ENCODE results near the gene GRIN3B.

Gene GRIN3B

GRCh38 chr19:988510-988909, 11.7 kb upstream of the GRIN3B start:
- DNase-seq (ENCODE audit: low spot score in 2 of 2): no peak
- H3K9me3 Mint-ChIP-seq: no peaks in the 10 kb centered on the region
- peaks cover 20% of the 10 kb centered on the region for H3K36me3 Mint-ChIP-seq (ENCODE audit: insufficient read depth)
- H3K4me1 Mint-ChIP-seq: peaks cover 19% of the 10 kb centered on the region
- no peak for ATAC-seq (replicated peaks; ENCODE audit: extremely low read depth, poor library complexity, severe bottlenecking)
- no peak overlapping the region for H3K27ac Mint-ChIP-seq (ENCODE audit: low read depth)
- H3K27me3 Mint-ChIP-seq: no peaks in the 10 kb centered on the region
- H3K4me3 Mint-ChIP-seq: no peak overlapping the region

- DNase-seq (ENCODE audit: low spot score in 2 of 2) (no peak), ATAC-seq (replicated peaks; ENCODE audit: extremely low read depth, poor library complexity, severe bottlenecking) (no peak)
- Mint-ChIP-seq H3K36me3 (ENCODE audit: insufficient read depth) (peaks cover 16% of the 10 kb centered on the region), H3K9me3 (no peaks in the 10 kb centered on the region), H3K4me1 (peaks cover 13% of the 10 kb centered on the region), H3K27me3 (no peaks in the 10 kb centered on the region), H3K4me3 (no peak overlapping the region), H3K27ac (ENCODE audit: low read depth) (no peak overlapping the region)
Measured at GRCh38 chr19:989381-990081, 10.7 kb upstream of the GRIN3B start.

- peaks cover 11% of the 10 kb centered on the region for H3K36me3 Mint-ChIP-seq (ENCODE audit: insufficient read depth)
- H3K9me3 Mint-ChIP-seq: no peaks in the 10 kb centered on the region
- no peak for ATAC-seq (replicated peaks; ENCODE audit: extremely low read depth, poor library complexity, severe bottlenecking)
- no peaks in the 10 kb centered on the region for H3K27me3 Mint-ChIP-seq
- no peak overlapping the region for H3K4me3 Mint-ChIP-seq
- no peak for DNase-seq (ENCODE audit: low spot score in 2 of 2)
- H3K4me1 Mint-ChIP-seq: peaks cover 8% of the 10 kb centered on the region
- no peak overlapping the region for H3K27ac Mint-ChIP-seq (ENCODE audit: low read depth)
Measured at GRCh38 chr19:990119-990571, 10.1 kb upstream of the GRIN3B start.

GRCh38 chr19:990746-991145, 9.5 kb upstream of the GRIN3B start:
- no peak overlapping the region for H3K4me3 Mint-ChIP-seq
- no peaks in the 10 kb centered on the region for H3K27me3 Mint-ChIP-seq
- H3K9me3 Mint-ChIP-seq: no peaks in the 10 kb centered on the region
- no peak for ATAC-seq (replicated peaks; ENCODE audit: extremely low read depth, poor library complexity, severe bottlenecking)
- DNase-seq (ENCODE audit: low spot score in 2 of 2): no peak
- H3K27ac Mint-ChIP-seq (ENCODE audit: low read depth): peak overlapping the region; percentile 10
- H3K4me1 Mint-ChIP-seq: peaks cover 8% of the 10 kb centered on the region
- peaks cover 11% of the 10 kb centered on the region for H3K36me3 Mint-ChIP-seq (ENCODE audit: insufficient read depth)

GRCh38 chr19:991174-991931, 8.9 kb upstream of the GRIN3B start:
- peak overlapping the region; percentile 10 for H3K27ac Mint-ChIP-seq (ENCODE audit: low read depth)
- DNase-seq (ENCODE audit: low spot score in 2 of 2): no peak
- ATAC-seq (replicated peaks; ENCODE audit: extremely low read depth, poor library complexity, severe bottlenecking): peak; percentile 45
- H3K36me3 Mint-ChIP-seq (ENCODE audit: insufficient read depth): peaks cover 13% of the 10 kb centered on the region
- H3K9me3 Mint-ChIP-seq: no peaks in the 10 kb centered on the region
- no peaks in the 10 kb centered on the region for H3K27me3 Mint-ChIP-seq
- peaks cover 12% of the 10 kb centered on the region for H3K4me1 Mint-ChIP-seq
- no peak overlapping the region for H3K4me3 Mint-ChIP-seq

GRCh38 chr19:991932-992669, 8.1 kb upstream of the GRIN3B start:
- H3K27ac Mint-ChIP-seq (ENCODE audit: low read depth): no peak overlapping the region
- no peak for ATAC-seq (replicated peaks; ENCODE audit: extremely low read depth, poor library complexity, severe bottlenecking)
- H3K4me1 Mint-ChIP-seq: peaks cover 18% of the 10 kb centered on the region

GRCh38 chr19:992670-993055, 7.6 kb upstream of the GRIN3B start:
- Mint-ChIP-seq H3K4me3 (no peak overlapping the region), H3K9me3 (no peaks in the 10 kb centered on the region), H3K36me3 (ENCODE audit: insufficient read depth) (peaks cover 16% of the 10 kb centered on the region), H3K4me1 (peaks cover 18% of the 10 kb centered on the region), H3K27me3 (no peaks in the 10 kb centered on the region), H3K27ac (ENCODE audit: low read depth) (no peak overlapping the region)
- DNase-seq (ENCODE audit: low spot score in 2 of 2): no peak
- ATAC-seq (replicated peaks; ENCODE audit: extremely low read depth, poor library complexity, severe bottlenecking): no peak

More at GRCh38 chr19:991932-992669, 8.1 kb upstream of the GRIN3B start:
- H3K27me3 Mint-ChIP-seq: no peaks in the 10 kb centered on the region
- H3K36me3 Mint-ChIP-seq (ENCODE audit: insufficient read depth): peaks cover 18% of the 10 kb centered on the region
- no peak overlapping the region for H3K4me3 Mint-ChIP-seq
- DNase-seq (ENCODE audit: low spot score in 2 of 2): no peak
- H3K9me3 Mint-ChIP-seq: no peaks in the 10 kb centered on the region

GRCh38 chr19:993361-993830, 6.8 kb upstream of the GRIN3B start:
- ATAC-seq (replicated peaks; ENCODE audit: extremely low read depth, poor library complexity, severe bottlenecking) (no peak), DNase-seq (ENCODE audit: low spot score in 2 of 2) (no peak)
- H3K4me3 Mint-ChIP-seq: no peak overlapping the region
- peaks cover 16% of the 10 kb centered on the region for H3K36me3 Mint-ChIP-seq (ENCODE audit: insufficient read depth)
- H3K27me3 Mint-ChIP-seq: peaks cover 2% of the 10 kb centered on the region
- H3K9me3 Mint-ChIP-seq: no peaks in the 10 kb centered on the region
- H3K27ac Mint-ChIP-seq (ENCODE audit: low read depth): no peak overlapping the region
- H3K4me1 Mint-ChIP-seq: peaks cover 18% of the 10 kb centered on the region

- Mint-ChIP-seq H3K4me1 (peaks cover 15% of the 10 kb centered on the region), H3K4me3 (no peak overlapping the region), H3K36me3 (ENCODE audit: insufficient read depth) (peaks cover 16% of the 10 kb centered on the region), H3K27me3 (peaks cover 7% of the 10 kb centered on the region), H3K9me3 (no peaks in the 10 kb centered on the region), H3K27ac (ENCODE audit: low read depth) (no peak overlapping the region)
- DNase-seq (ENCODE audit: low spot score in 2 of 2) (no peak), ATAC-seq (replicated peaks; ENCODE audit: extremely low read depth, poor library complexity, severe bottlenecking) (no peak)
Measured at GRCh38 chr19:993831-994393, 6.3 kb upstream of the GRIN3B start.

- ATAC-seq (replicated peaks; ENCODE audit: extremely low read depth, poor library complexity, severe bottlenecking) (no peak), DNase-seq (ENCODE audit: low spot score in 2 of 2) (no peak)
- no peaks in the 10 kb centered on the region for H3K9me3 Mint-ChIP-seq
- H3K36me3 Mint-ChIP-seq (ENCODE audit: insufficient read depth): peaks cover 14% of the 10 kb centered on the region
- H3K27ac Mint-ChIP-seq (ENCODE audit: low read depth): no peak overlapping the region
- H3K4me3 Mint-ChIP-seq: no peak overlapping the region
- peaks cover 13% of the 10 kb centered on the region for H3K27me3 Mint-ChIP-seq
- peaks cover 11% of the 10 kb centered on the region for H3K4me1 Mint-ChIP-seq
Measured at GRCh38 chr19:994516-994915, 5.7 kb upstream of the GRIN3B start.

GRCh38 chr19:995051-995827, 5.0 kb upstream of the GRIN3B start:
- Mint-ChIP-seq H3K4me1 (peaks cover 11% of the 10 kb centered on the region), H3K9me3 (no peaks in the 10 kb centered on the region), H3K36me3 (ENCODE audit: insufficient read depth) (peaks cover 16% of the 10 kb centered on the region), H3K27me3 (peaks cover 16% of the 10 kb centered on the region), H3K27ac (ENCODE audit: low read depth) (peak overlapping the region; percentile 97), H3K4me3 (no peak overlapping the region)
- ATAC-seq (replicated peaks; ENCODE audit: extremely low read depth, poor library complexity, severe bottlenecking) (no peak), DNase-seq (ENCODE audit: low spot score in 2 of 2) (no peak)

Measured in central memory CD8-positive, alpha-beta T cell (primary cell).